HS-5 (cell line): Measurements from ENCODE around the gene SNRPA1.

Source experiments
- DNase-seq: peaks from one replicate; pipeline ENCODE4 v3.0.0-alpha.2; 2012; ENCODE audit warnings: low read depth

SNRPA1 gene

DNA sequence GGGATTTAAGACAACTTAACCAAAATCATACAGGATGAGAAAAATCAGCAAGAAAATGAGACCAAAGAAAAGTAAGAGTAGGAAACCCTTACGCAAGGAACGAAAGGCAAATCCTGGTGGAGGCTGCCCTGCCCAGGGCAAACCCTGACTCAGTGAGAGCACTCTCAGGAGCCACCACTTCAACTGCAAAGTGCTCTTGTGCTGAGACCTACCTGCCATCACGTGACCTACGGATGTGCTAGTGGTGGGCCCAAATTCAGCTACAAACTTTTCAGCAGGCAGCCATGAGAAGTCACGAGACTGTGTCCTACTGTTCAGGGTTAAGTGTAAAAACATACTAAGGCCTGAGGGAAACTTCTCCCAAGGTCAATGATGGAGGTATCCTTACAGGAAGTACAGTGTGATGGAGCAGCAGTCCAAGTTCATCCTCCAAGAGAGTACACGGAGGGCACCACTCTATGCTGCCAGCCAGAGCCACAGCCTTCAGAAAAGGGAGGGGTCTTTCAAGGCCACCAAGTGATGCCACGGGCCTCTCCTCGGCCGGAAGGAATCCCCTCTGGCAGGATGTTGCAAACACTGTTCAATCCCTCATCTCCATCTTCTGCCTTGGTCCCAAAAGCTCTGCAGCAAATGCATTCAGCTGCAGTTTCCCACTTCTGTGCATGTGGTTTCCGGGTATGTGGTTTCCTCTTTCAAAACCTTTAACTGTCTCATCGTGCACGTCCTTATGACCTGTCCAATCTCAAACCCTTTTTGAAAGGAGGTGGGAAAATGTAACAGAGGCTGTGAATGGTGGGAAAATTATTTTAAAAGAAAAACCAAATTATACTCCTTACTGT is 52.7 kb downstream of the SNRPA1 start:
- DNase-seq: peak; percentile 60

DNA sequence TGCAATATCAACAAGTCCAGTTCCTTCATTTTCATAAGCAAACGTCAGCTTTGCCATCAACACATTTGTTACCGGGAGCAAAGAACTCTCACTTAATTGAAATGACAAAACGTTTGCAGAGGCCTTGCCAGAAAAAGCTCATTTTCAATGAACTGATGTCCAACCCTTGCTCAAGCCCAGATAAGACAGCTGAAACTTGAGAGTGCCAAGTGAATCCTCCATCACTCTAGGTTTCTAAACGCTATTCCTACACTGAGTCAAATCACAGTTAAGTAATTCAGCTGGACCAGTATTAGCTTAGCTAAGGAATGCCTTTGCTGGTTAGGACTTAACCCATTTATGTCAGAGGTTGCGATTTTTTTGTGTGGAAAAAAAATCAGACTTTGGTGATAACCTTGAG is 54.7 kb downstream of the SNRPA1 start:
- no peak for DNase-seq

DNA sequence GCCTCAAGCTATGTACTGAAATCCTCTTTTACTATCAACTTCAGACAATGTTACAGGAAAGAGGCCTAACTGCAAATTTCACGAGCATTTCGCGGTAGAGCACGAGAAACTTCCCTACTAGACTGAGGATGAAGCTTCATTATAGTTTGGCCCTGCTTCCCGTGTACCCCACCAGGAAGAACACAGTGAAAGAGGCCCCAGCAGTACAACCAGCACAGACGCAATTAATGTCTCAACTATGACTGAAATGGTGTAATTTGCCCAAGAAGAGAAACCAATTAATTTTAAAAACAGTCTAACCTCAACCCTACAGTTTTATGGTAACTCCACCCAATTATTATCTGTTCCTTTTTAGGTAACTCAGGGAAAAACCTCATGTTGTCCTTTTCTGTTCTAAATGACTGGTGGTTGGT is 55.3 kb downstream of the SNRPA1 start:
- no peak for DNase-seq

DNA sequence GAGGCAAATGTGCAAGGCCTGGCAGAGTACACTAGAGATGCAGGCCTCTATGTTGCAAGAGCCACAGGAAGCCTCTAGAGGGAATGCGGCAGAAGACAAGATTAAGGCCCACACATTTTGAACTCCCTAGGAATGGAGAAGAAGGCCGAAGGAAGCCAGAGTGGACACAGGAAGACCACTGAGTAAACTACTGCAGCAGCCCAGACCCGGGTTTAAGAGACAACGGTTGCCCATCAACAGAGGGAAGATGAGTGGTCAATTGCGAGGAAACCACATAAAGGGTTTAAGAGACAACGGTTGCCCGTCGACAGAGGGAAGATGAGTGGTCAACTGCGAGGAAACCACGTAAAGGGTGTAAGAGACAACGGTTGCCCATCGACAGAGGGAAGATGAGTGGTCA is 57.8 kb downstream of the SNRPA1 start:
- no peak for DNase-seq

DNA sequence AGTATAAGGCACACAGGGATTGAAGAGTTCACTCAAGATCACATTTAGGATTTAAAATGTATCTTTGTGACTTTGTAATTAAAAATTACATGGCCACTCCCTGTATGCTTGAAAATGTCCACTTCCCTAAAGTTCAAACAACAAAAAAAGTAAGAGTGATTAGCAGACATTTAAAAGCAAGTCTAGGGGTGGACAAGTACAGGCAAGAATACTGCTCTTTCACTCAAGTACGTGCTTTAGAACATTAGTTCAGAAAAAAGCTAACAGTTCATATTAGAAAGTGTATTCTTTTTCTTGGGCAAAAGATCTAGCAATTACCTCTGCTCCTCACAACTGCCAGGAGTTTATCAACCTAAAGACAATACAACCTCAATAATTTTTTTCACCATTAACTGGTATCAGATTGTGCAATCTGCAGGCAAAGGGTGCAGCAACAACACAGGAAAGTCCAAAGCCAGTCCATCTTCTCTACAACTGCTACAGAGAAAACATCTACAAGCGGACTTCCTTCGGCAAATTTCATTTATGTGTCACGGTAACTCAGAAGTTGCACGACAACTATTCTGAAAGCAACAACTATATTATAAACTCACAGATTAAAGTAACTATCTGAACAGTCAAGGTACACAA is 61.3 kb downstream of the SNRPA1 start:
- no peak for DNase-seq

DNA sequence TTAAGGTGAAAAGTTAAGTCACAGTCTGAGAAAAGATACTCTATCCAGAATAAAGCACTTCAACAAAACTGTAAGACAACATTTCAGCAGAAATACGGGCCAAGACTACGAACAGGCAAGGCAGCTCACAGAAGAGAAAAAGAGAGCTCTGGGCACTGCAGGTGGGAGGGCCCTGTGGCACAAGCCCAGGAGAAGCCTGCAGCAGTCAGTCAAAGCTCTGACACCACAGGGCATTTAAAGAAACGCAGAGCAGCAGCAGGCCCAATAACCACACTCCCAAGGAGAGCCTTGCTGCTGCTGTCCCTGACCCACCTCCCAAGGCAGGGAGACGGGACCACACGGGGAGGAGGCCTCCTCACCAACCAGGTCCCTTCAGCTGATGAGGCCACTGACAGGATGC is 62.4 kb downstream of the SNRPA1 start:
- no peak for DNase-seq
